K562 (cell line): ENCODE results near the gene EIF5. TPM values are rescaled to one million over a fixed set of nuclear protein-coding genes. Genes with fewer than 3 reads are reported as not detected.
A peak's percentile ranks its signal among the peaks of the same experiment; 100 is the strongest.

Source experiments
- BCOR ChIP-seq: fragments of 450-650 bp; IDR thresholded peaks from 2 replicates; pipeline ENCODE4 v1.6.1; 2016
- CBFA2T2 ChIP-seq: fragments of 450-650 bp; conservative IDR thresholded peaks from 2 replicates; pipeline ENCODE4 v1.6.1; 2017; ENCODE audit warnings: mild to moderate bottlenecking
- CEBPG ChIP-seq, 3 experiments: fragments of 200-800 bp in 1 of 3; sonication (Bioruptor generic) in 1 of 3; sonication (generic) in 1 of 3; formaldehyde crosslinking in 1 of 3; IDR thresholded peaks in 2 of 3; conservative IDR thresholded peaks in 1 of 3; 2 replicates each; pipeline versions ENCODE4 v1.6.1 to v1.8.0; 2016 to 2022; ENCODE audit warnings: missing compliant biosample characterization in 2 of 3, missing genetic modification characterization in 2 of 3, mild to moderate bottlenecking in 1 of 3, missing genetic modification reagents in 1 of 3
- GABPB1 ChIP-seq: sonication (generic); formaldehyde crosslinking; IDR thresholded peaks from 2 replicates; pipeline ENCODE4 v1.8.0; 2022; ENCODE audit warnings: mild to moderate bottlenecking, missing genetic modification reagents
- HLTF ChIP-seq: fragments of 450-650 bp; IDR thresholded peaks from 2 replicates; pipeline ENCODE4 v1.6.1; 2016
- IFI16 ChIP-seq: fragments of 250-450 bp; sonication (Bioruptor Pico); IDR thresholded peaks from 2 replicates; pipeline ENCODE4 v2.1.2; 2022; ENCODE audit warnings: mild to moderate bottlenecking, inconsistent platforms
- MTA1 ChIP-seq: fragments of 450-650 bp; IDR thresholded peaks from 2 replicates; pipeline ENCODE4 v1.6.1; 2017; ENCODE audit warnings: borderline replicate concordance
- RBM22 ChIP-seq: fragments of 200-400 bp; formaldehyde crosslinking; IDR thresholded peaks from 2 replicates; pipeline ENCODE4 v1.6.1; 2018; ENCODE audit warnings: low read length, low read depth; ENCODE audit not compliant: poor library complexity, severe bottlenecking
- RCOR1 ChIP-seq, 2 experiments: IDR thresholded peaks; 2 replicates each; pipeline ENCODE4 v1.6.1; 2012; ENCODE audit warnings: low read depth in 2 of 2, low read length in 2 of 2, borderline replicate concordance in 1 of 2, improper control_type of control experiment in 1 of 2
- RFX7 ChIP-seq: fragments of 250-450 bp; sonication (Bioruptor Pico); IDR thresholded peaks from 2 replicates; pipeline ENCODE4 v1.5.1; 2021; ENCODE audit warnings: mild to moderate bottlenecking
- SIN3B ChIP-seq: fragments of 450-650 bp; IDR thresholded peaks from 2 replicates; pipeline ENCODE4 v1.6.1; 2017; ENCODE audit warnings: low read depth, mild to moderate bottlenecking, moderate library complexity
- SMARCE1 ChIP-seq: fragments of 450-650 bp; IDR thresholded peaks from 2 replicates; pipeline ENCODE4 v1.7.1; 2016; ENCODE audit warnings: mild to moderate bottlenecking
- ZNF184 ChIP-seq: sonication (generic); formaldehyde crosslinking; IDR thresholded peaks from 2 replicates; pipeline ENCODE4 v1.5.0; 2020; ENCODE audit warnings: missing genetic modification reagents
- ZSCAN32 ChIP-seq: fragments of 450-650 bp; formaldehyde crosslinking; IDR thresholded peaks from 2 replicates; pipeline ENCODE4 v1.4.0; 2020; ENCODE audit warnings: mild to moderate bottlenecking, moderate library complexity
- polyA plus RNA-seq, 8 experiments: library from polyadenylated mRNA; depleted of rRNA in 4 of 8; stranded (reverse) in 5 of 8; unstranded in 3 of 8; fragments of >200 nt; fragmentation: Nextera tagmentation in 2 of 8; fragmentation: Illumina TruSeq in 1 of 8; extraction: Ambion mirVana in 2 of 8; extraction: Trizol in 1 of 8; gene quantifications; 2 replicates each; pipeline versions ENCODE4 v1.2.1 to v1.2.3, GENCODE V29; 2011 to 2014; ENCODE audit warnings: inconsistent platforms in 1 of 8, missing spikeins in 1 of 8
- total RNA-seq, 7 experiments: library from RNA; depleted of rRNA in 6 of 7; stranded (reverse); fragments of >200 nt in 6 of 7; fragmentation: Illumina TruSeq in 2 of 7; extraction: Trizol in 2 of 7; gene quantifications; 2 replicates each; pipeline versions ENCODE4 v1.2.1 to v1.2.3, GENCODE V29; 2011 to 2021; ENCODE audit warnings: low replicate concordance in 1 of 7
- TF ChIP-seq, protein P1 (sequence below): sonication (generic); formaldehyde crosslinking; IDR thresholded peaks from 2 replicates; pipeline ENCODE4 v1.8.1; 2023; ENCODE audit warnings: mild to moderate bottlenecking, missing genetic modification reagents
- TF ChIP-seq, protein P2 (sequence below): fragments of 250-450 bp; sonication (Bioruptor Pico); IDR thresholded peaks from 2 replicates; pipeline ENCODE4 v1.5.0; 2021
- TF ChIP-seq, protein P3 (sequence below): fragments of 250-450 bp; sonication (Bioruptor Pico); IDR thresholded peaks from 2 replicates; pipeline ENCODE4 v1.8.0; 2022; ENCODE audit warnings: moderate library complexity, mild to moderate bottlenecking, inconsistent platforms
- TF ChIP-seq, protein P4 (sequence below): fragments of 450-650 bp; IDR thresholded peaks from 2 replicates; pipeline ENCODE4 v1.6.1; 2016; ENCODE audit warnings: mild to moderate bottlenecking
- TF ChIP-seq, protein P5 (sequence below): fragments of 450-650 bp; IDR thresholded peaks from 2 replicates; pipeline ENCODE4 v1.6.1; 2016

Gene EIF5
- total and polyA plus RNA-seq, 9 of the 15 experiments (the other 6 are each of a cell fraction or from before 2014, with no cell fraction given): 92.7 to 442 (median 190) TPM

DNA sequence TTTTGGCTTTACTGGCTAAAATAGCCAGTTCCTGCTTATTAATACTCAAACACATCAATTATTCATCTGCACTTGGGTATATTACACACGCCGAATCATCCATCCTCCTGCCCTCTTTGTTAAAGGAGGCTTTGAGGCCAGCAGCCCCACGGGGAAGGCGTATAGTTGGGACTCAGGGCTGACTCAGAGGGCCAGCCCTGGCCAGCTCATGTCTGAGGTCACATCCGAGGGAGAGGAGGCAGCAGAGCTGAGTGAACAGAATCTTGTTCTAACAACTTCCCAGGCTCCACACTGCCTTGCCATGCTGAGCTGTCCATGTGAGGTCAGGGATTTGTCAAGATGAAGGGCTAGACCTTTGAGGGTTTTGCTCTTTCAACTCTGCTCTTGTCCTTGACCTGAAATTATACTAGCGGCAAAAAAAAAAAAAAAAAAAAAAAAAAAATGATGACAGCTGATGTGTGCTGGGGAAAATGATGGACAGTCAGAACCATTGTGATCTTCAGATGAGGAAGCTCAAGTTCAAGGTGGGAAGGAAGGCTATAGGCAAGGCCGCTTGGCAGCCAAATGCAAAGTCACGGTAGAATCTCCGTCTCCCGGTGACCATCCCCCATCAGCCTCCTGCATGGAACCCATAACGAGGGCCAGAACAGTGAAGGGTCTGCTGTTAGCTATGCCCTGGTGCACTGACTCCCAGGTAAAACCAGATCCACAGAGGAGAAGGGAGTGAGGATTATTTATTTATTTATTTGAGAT is 38.7 kb downstream of the EIF5 start (continued):
- no peak for TF ChIP-seq IFI16
- peak; percentile 49 for TF ChIP-seq SMARCE1
- TF ChIP-seq, protein P1, sequence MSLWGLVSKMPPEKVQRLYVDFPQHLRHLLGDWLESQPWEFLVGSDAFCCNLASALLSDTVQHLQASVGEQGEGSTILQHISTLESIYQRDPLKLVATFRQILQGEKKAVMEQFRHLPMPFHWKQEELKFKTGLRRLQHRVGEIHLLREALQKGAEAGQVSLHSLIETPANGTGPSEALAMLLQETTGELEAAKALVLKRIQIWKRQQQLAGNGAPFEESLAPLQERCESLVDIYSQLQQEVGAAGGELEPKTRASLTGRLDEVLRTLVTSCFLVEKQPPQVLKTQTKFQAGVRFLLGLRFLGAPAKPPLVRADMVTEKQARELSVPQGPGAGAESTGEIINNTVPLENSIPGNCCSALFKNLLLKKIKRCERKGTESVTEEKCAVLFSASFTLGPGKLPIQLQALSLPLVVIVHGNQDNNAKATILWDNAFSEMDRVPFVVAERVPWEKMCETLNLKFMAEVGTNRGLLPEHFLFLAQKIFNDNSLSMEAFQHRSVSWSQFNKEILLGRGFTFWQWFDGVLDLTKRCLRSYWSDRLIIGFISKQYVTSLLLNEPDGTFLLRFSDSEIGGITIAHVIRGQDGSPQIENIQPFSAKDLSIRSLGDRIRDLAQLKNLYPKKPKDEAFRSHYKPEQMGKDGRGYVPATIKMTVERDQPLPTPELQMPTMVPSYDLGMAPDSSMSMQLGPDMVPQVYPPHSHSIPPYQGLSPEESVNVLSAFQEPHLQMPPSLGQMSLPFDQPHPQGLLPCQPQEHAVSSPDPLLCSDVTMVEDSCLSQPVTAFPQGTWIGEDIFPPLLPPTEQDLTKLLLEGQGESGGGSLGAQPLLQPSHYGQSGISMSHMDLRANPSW (CRISPR knock-in tag): no peak
- TF ChIP-seq RFX7 (CRISPR knock-in tag): no peak
- no peak; the same call in 1 of the 2 replicates for TF ChIP-seq GABPB1 (CRISPR knock-in tag)
- no peak for TF ChIP-seq ZSCAN32
- no peak for TF ChIP-seq CEBPG (CRISPR knock-in tag; IDR thresholded peaks at IDR 0.05)
- TF ChIP-seq CEBPG (tag; conservative IDR thresholded peaks at IDR 0.05 in 1 of 2, IDR thresholded peaks at IDR 0.05 in 1 of 2): no peak
- TF ChIP-seq, protein P2, sequence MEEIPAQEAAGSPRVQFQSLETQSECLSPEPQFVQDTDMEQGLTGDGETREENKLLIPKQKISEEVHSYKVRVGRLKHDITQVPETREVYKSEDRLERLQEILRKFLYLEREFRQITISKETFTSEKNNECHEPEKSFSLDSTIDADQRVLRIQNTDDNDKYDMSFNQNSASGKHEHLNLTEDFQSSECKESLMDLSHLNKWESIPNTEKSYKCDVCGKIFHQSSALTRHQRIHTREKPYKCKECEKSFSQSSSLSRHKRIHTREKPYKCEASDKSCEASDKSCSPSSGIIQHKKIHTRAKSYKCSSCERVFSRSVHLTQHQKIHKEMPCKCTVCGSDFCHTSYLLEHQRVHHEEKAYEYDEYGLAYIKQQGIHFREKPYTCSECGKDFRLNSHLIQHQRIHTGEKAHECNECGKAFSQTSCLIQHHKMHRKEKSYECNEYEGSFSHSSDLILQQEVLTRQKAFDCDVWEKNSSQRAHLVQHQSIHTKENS (CRISPR knock-in tag): no peak
- TF ChIP-seq MTA1: no peak
- TF ChIP-seq, protein P3, sequence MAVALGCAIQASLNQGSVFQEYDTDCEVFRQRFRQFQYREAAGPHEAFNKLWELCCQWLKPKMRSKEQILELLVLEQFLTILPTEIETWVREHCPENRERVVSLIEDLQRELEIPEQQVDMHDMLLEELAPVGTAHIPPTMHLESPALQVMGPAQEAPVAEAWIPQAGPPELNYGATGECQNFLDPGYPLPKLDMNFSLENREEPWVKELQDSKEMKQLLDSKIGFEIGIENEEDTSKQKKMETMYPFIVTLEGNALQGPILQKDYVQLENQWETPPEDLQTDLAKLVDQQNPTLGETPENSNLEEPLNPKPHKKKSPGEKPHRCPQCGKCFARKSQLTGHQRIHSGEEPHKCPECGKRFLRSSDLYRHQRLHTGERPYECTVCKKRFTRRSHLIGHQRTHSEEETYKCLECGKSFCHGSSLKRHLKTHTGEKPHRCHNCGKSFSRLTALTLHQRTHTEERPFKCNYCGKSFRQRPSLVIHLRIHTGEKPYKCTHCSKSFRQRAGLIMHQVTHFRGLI: no peak
- no peak for TF ChIP-seq RCOR1 (IDR thresholded peaks at IDR 0.05; ENCODE audit: borderline replicate concordance in 1 of 2, low read depth in 2 of 2, low read length in 2 of 2)
- TF ChIP-seq RBM22: no peak
- TF ChIP-seq, protein P4, sequence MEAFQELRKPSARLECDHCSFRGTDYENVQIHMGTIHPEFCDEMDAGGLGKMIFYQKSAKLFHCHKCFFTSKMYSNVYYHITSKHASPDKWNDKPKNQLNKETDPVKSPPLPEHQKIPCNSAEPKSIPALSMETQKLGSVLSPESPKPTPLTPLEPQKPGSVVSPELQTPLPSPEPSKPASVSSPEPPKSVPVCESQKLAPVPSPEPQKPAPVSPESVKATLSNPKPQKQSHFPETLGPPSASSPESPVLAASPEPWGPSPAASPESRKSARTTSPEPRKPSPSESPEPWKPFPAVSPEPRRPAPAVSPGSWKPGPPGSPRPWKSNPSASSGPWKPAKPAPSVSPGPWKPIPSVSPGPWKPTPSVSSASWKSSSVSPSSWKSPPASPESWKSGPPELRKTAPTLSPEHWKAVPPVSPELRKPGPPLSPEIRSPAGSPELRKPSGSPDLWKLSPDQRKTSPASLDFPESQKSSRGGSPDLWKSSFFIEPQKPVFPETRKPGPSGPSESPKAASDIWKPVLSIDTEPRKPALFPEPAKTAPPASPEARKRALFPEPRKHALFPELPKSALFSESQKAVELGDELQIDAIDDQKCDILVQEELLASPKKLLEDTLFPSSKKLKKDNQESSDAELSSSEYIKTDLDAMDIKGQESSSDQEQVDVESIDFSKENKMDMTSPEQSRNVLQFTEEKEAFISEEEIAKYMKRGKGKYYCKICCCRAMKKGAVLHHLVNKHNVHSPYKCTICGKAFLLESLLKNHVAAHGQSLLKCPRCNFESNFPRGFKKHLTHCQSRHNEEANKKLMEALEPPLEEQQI: no peak
- no peak for TF ChIP-seq ZNF184 (CRISPR knock-in tag)
- no peak for TF ChIP-seq HLTF
- TF ChIP-seq, protein P5, sequence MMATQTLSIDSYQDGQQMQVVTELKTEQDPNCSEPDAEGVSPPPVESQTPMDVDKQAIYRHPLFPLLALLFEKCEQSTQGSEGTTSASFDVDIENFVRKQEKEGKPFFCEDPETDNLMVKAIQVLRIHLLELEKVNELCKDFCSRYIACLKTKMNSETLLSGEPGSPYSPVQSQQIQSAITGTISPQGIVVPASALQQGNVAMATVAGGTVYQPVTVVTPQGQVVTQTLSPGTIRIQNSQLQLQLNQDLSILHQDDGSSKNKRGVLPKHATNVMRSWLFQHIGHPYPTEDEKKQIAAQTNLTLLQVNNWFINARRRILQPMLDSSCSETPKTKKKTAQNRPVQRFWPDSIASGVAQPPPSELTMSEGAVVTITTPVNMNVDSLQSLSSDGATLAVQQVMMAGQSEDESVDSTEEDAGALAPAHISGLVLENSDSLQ: peak; percentile 83
- no peak for TF ChIP-seq CBFA2T2
- TF ChIP-seq BCOR: no peak
- TF ChIP-seq SIN3B: no peak
